HEK293 (cell line): ENCODE results near the gene BAD.

Experiments used
- CTCF ChIA-PET: fragments of 350-600 bp; formaldehyde crosslinking; extraction: SDS; loops from one replicate; lab custom pipeline; 2021; ENCODE audit warnings: antibody characterized with exemption; lab: Yijun Ruan, JAX
- POLR2A ChIA-PET: fragments of 300-600 bp; formaldehyde crosslinking; extraction: SDS; loops from one replicate; lab custom pipeline; 2020; ENCODE audit warnings: antibody characterized with exemption, inconsistent platforms; lab: Yijun Ruan, JAX
- H3K27ac ChIP-seq: fragments of 200-500 bp; sonication (Bioruptor generic); 2 replicates; pipeline ENCODE4 v1.5.1; 2014; ENCODE audit warnings: low read depth, low read length, control low read depth, inconsistent platforms; ENCODE audit errors: extremely low read depth
- H3K36me3 ChIP-seq, 2 experiments: fragments of 200-500 bp in 1 of 2; sonication (Bioruptor generic) in 1 of 2; 1 replicate in 1 of 2; 2 replicates in 1 of 2; pipeline ENCODE4 v1.5.1; 2014 to 2017; ENCODE audit warnings: inconsistent platforms in 2 of 2, low read length in 2 of 2; ENCODE audit not compliant: control insufficient read depth in 2 of 2, insufficient read depth in 1 of 2
- H3K4me1 ChIP-seq: fragments of 200-500 bp; sonication (Bioruptor generic); 2 replicates; pipeline ENCODE4 v1.5.1; 2014; ENCODE audit warnings: mild to moderate bottlenecking, low read length, inconsistent platforms; ENCODE audit not compliant: control insufficient read depth, insufficient read depth
- H3K4me3 ChIP-seq: 2 replicates; pipeline ENCODE4 v1.5.1; 2011; ENCODE audit warnings: low read depth, mild to moderate bottlenecking, control low read depth, low read length, moderate library complexity
- H3K9me3 ChIP-seq: fragments of 200-500 bp; sonication (Bioruptor generic); 2 replicates; pipeline ENCODE4 v1.5.1; 2014; ENCODE audit warnings: low read depth, low read length, inconsistent platforms; ENCODE audit not compliant: control insufficient read depth, insufficient read depth
- HOXA7 ChIP-seq: sonication (generic); formaldehyde crosslinking; IDR thresholded peaks from 2 replicates; pipeline ENCODE4 v1.8.1; 2022; ENCODE audit warnings: missing genetic modification reagents, borderline replicate concordance
- PRDM1 ChIP-seq: fragments of 450-650 bp; formaldehyde crosslinking; IDR thresholded peaks from 2 replicates; pipeline ENCODE4; 2016; ENCODE audit warnings: missing biosample characterization, missing genetic modification characterization
- SCRT1 ChIP-seq: fragments of 450-650 bp; formaldehyde crosslinking; IDR thresholded peaks from 2 replicates; pipeline ENCODE4 v1.5.1; 2016; ENCODE audit warnings: missing biosample characterization, missing genetic modification characterization, borderline replicate concordance
- SCRT2 ChIP-seq: fragments of 450-650 bp; formaldehyde crosslinking; IDR thresholded peaks from 2 replicates; pipeline ENCODE4 v1.5.1; 2016; ENCODE audit warnings: missing biosample characterization, missing genetic modification characterization
- ZBTB1 ChIP-seq: fragments of 450-650 bp; formaldehyde crosslinking; IDR thresholded peaks from 2 replicates; pipeline ENCODE4 v1.5.1; 2016; ENCODE audit warnings: missing biosample characterization, missing genetic modification characterization
- ZBTB21 ChIP-seq: fragments of 450-650 bp; formaldehyde crosslinking; IDR thresholded peaks from 2 replicates; pipeline ENCODE4 v1.5.1; 2017; ENCODE audit warnings: missing biosample characterization, missing genetic modification characterization
- ZNF16 ChIP-seq: fragments of 450-650 bp; formaldehyde crosslinking; IDR thresholded peaks from 2 replicates; pipeline ENCODE4 v1.5.1; 2016; ENCODE audit warnings: low read depth, missing biosample characterization, missing genetic modification characterization
- ZNF335 ChIP-seq: fragments of 450-650 bp; formaldehyde crosslinking; conservative IDR thresholded peaks from 2 replicates; pipeline ENCODE4 v1.5.1; 2016; ENCODE audit warnings: missing biosample characterization, missing genetic modification characterization
- ZNF354C ChIP-seq: fragments of 450-650 bp; formaldehyde crosslinking; IDR thresholded peaks from 2 replicates; pipeline ENCODE4 v1.5.1; 2016; ENCODE audit warnings: missing biosample characterization, missing genetic modification characterization, low read depth, borderline replicate concordance
- ZNF423 ChIP-seq: fragments of 450-650 bp; formaldehyde crosslinking; IDR thresholded peaks from 2 replicates; pipeline ENCODE4 v1.5.1; 2016; ENCODE audit warnings: missing biosample characterization, missing genetic modification characterization
- ZNF561 ChIP-seq: fragments of 450-650 bp; IDR thresholded peaks from 2 replicates; pipeline ENCODE4 v1.5.1; 2018; ENCODE audit warnings: missing biosample characterization, missing genetic modification characterization, borderline replicate concordance
- ZNF626 ChIP-seq: fragments of 450-650 bp; sonication (Bioruptor Pico); formaldehyde crosslinking; IDR thresholded peaks from 2 replicates; pipeline ENCODE4 v1.5.1; 2018; ENCODE audit warnings: missing biosample characterization, missing genetic modification characterization, inconsistent platforms
- ZNF629 ChIP-seq: fragments of 450-650 bp; formaldehyde crosslinking; IDR thresholded peaks from 2 replicates; pipeline ENCODE4 v1.5.1; 2017; ENCODE audit warnings: missing biosample characterization, missing genetic modification characterization
- ZNF677 ChIP-seq: fragments of 450-650 bp; IDR thresholded peaks from 2 replicates; pipeline ENCODE4 v1.5.0; 2018; ENCODE audit warnings: missing biosample characterization, mild to moderate bottlenecking, missing genetic modification characterization, moderate library complexity
- ZNF747 ChIP-seq: fragments of 450-650 bp; formaldehyde crosslinking; IDR thresholded peaks from 2 replicates; pipeline ENCODE4 v1.5.1; 2016; ENCODE audit warnings: missing biosample characterization, missing genetic modification characterization
- ZNF785 ChIP-seq: fragments of 450-650 bp; formaldehyde crosslinking; IDR thresholded peaks from 2 replicates; pipeline ENCODE4 v1.5.1; 2016; ENCODE audit warnings: missing biosample characterization, missing genetic modification characterization
- ZSCAN16 ChIP-seq: fragments of 450-650 bp; formaldehyde crosslinking; IDR thresholded peaks from 2 replicates; pipeline ENCODE4 v1.5.1; 2016; ENCODE audit warnings: missing biosample characterization, missing genetic modification characterization
- TF ChIP-seq, protein P1 (sequence below): fragments of 450-650 bp; formaldehyde crosslinking; IDR thresholded peaks from 2 replicates; pipeline ENCODE4 v1.5.1; 2016; ENCODE audit warnings: missing biosample characterization, missing genetic modification characterization, low read depth
- TF ChIP-seq, protein P2 (sequence below): fragments of 450-650 bp; formaldehyde crosslinking; IDR thresholded peaks from 2 replicates; pipeline ENCODE4 v1.5.1; 2016; ENCODE audit warnings: missing biosample characterization, missing genetic modification characterization
- TF ChIP-seq, protein P3 (sequence below): fragments of 450-650 bp; IDR thresholded peaks from 2 replicates; pipeline ENCODE4 v1.5.1; 2018; ENCODE audit warnings: missing biosample characterization, mild to moderate bottlenecking, missing genetic modification characterization
- TF ChIP-seq, protein P4 (sequence below): fragments of 450-650 bp; formaldehyde crosslinking; IDR thresholded peaks from 2 replicates; pipeline ENCODE4 v1.5.1; 2016; ENCODE audit warnings: missing biosample characterization, missing genetic modification characterization
- TF ChIP-seq, protein P5 (sequence below): fragments of 450-650 bp; formaldehyde crosslinking; IDR thresholded peaks from 2 replicates; pipeline ENCODE4 v1.5.1; 2016; ENCODE audit warnings: missing biosample characterization, missing genetic modification characterization, borderline replicate concordance
- TF ChIP-seq, protein P6 (sequence below): fragments of 450-650 bp; formaldehyde crosslinking; optimal IDR thresholded peaks from 2 replicates; pipeline ENCODE3; 2016; ENCODE audit warnings: missing biosample characterization, mild to moderate bottlenecking, missing genetic modification characterization
- TF ChIP-seq, protein P7 (sequence below): fragments of 450-650 bp; formaldehyde crosslinking; IDR thresholded peaks from 2 replicates; pipeline ENCODE4 v1.5.1; 2016; ENCODE audit warnings: missing biosample characterization, missing genetic modification characterization

Gene BAD

DNA sequence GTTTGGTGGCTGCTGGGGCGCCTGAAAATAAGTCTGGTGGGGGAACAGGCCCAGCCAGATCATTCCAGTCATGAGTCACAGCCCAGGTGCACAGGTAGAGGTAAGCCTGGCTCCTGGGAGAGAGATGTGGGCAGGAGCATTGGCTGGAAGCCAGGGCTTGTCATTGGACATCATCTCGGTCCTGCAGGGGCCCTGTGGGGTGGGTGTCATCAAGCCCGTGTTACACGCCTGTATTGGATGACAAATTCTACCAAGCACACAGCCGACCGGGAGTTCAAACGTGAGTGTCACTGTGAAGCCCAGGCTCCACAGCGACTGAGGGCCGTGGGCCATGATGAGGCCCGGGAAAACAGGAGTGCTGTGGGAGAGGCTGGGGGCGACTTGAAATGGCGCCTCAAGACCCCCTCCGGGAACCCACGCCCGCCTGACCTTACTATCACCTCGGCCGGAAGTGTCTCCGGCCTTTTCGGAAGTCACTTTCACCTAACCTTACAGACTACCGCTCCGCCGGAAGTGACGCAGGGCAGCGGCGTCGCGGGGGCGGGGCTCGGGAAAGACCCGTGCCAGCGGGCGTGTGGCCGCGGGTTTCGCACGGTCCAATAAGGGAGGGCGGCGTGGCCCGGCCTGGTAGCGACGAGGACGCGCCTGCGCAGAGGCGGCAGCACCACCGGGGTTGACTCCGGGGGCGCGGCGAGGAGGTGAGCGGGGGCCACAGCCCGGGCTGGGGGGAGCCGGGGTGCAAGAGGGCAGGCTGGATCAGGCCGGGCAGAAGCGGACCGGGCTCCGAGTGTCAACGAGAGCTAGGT lies 43.8 kb downstream of the BAD start, which contains the start of gene FKBP2:
TSS of gene FKBP2 (plus strand) at position 661 of the 806 bp plus-strand sequence. CDS start 1,293 bp downstream, outside the sequence.
- ChIA-PET CTCF (interaction anchor here (0.6 to 1.2 kb wide), 9 partner anchors 10 to 788 kb away, joined by 3 to 5 read pairs (median 4); no protein-coding TSS in a partner anchor), POLR2A (interaction anchor here (0.7 to 7.2 kb wide), 21 partner anchors 8 to 538 kb away, joined by 3 to 96 read pairs (median 6); partner anchors contain the start of genes BAD, CATSPERZ, DNAJC4 and ESRRA)
- H3K36me3 ChIP-seq: peaks cover 0 to 50% of the 10 kb centered on the region in 2 experiments; a peak in 1 of 3 replicates
- H3K4me3 ChIP-seq: peak within 1 kb of the TSS; percentile 75
- no peaks in the 10 kb centered on the region for H3K4me1 ChIP-seq
- peak within 1 kb of the TSS; percentile 83 for H3K27ac ChIP-seq
- no peaks in the 10 kb centered on the region for H3K9me3 ChIP-seq
- TF ChIP-seq, protein P1, sequence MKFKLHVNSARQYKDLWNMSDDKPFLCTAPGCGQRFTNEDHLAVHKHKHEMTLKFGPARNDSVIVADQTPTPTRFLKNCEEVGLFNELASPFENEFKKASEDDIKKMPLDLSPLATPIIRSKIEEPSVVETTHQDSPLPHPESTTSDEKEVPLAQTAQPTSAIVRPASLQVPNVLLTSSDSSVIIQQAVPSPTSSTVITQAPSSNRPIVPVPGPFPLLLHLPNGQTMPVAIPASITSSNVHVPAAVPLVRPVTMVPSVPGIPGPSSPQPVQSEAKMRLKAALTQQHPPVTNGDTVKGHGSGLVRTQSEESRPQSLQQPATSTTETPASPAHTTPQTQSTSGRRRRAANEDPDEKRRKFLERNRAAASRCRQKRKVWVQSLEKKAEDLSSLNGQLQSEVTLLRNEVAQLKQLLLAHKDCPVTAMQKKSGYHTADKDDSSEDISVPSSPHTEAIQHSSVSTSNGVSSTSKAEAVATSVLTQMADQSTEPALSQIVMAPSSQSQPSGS (tag by site-specific recombination): no peak
- TF ChIP-seq ZNF335: peak; percentile 99
- TF ChIP-seq ZNF626 (tag by site-specific recombination): no peak
- TF ChIP-seq ZNF423 (tag by site-specific recombination): no peak
- TF ChIP-seq ZNF629 (tag by site-specific recombination): peak; percentile 86
- TF ChIP-seq, protein P2, sequence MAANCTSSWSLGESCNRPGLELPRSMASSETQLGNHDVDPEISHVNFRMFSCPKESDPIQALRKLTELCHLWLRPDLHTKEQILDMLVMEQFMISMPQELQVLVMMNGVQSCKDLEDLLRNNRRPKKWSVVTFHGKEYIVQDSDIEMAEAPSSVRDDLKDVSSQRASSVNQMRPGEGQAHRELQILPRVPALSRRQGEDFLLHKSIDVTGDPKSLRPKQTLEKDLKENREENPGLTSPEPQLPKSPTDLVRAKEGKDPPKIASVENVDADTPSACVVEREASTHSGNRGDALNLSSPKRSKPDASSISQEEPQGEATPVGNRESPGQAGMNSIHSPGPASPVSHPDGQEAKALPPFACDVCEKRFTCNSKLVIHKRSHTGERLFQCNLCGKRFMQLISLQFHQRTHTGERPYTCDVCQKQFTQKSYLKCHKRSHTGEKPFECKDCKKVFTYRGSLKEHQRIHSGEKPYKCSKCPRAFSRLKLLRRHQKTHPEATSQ (tag by site-specific recombination): no peak
- TF ChIP-seq HOXA7 (CRISPR knock-in tag): no peak
- no peak for TF ChIP-seq ZBTB1 (tag by site-specific recombination)
- no peak for TF ChIP-seq PRDM1 (tag by site-specific recombination)
- TF ChIP-seq, protein P3, sequence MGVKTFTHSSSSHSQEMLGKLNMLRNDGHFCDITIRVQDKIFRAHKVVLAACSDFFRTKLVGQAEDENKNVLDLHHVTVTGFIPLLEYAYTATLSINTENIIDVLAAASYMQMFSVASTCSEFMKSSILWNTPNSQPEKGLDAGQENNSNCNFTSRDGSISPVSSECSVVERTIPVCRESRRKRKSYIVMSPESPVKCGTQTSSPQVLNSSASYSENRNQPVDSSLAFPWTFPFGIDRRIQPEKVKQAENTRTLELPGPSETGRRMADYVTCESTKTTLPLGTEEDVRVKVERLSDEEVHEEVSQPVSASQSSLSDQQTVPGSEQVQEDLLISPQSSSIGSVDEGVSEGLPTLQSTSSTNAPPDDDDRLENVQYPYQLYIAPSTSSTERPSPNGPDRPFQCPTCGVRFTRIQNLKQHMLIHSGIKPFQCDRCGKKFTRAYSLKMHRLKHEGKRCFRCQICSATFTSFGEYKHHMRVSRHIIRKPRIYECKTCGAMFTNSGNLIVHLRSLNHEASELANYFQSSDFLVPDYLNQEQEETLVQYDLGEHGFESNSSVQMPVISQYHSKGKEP (tag by site-specific recombination): no peak
- TF ChIP-seq ZNF354C (tag by site-specific recombination): no peak
- no peak for TF ChIP-seq ZNF561
- no peak for TF ChIP-seq ZNF785 (tag by site-specific recombination)
- TF ChIP-seq, protein P4, sequence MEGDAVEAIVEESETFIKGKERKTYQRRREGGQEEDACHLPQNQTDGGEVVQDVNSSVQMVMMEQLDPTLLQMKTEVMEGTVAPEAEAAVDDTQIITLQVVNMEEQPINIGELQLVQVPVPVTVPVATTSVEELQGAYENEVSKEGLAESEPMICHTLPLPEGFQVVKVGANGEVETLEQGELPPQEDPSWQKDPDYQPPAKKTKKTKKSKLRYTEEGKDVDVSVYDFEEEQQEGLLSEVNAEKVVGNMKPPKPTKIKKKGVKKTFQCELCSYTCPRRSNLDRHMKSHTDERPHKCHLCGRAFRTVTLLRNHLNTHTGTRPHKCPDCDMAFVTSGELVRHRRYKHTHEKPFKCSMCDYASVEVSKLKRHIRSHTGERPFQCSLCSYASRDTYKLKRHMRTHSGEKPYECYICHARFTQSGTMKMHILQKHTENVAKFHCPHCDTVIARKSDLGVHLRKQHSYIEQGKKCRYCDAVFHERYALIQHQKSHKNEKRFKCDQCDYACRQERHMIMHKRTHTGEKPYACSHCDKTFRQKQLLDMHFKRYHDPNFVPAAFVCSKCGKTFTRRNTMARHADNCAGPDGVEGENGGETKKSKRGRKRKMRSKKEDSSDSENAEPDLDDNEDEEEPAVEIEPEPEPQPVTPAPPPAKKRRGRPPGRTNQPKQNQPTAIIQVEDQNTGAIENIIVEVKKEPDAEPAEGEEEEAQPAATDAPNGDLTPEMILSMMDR: no peak
- TF ChIP-seq, protein P5, sequence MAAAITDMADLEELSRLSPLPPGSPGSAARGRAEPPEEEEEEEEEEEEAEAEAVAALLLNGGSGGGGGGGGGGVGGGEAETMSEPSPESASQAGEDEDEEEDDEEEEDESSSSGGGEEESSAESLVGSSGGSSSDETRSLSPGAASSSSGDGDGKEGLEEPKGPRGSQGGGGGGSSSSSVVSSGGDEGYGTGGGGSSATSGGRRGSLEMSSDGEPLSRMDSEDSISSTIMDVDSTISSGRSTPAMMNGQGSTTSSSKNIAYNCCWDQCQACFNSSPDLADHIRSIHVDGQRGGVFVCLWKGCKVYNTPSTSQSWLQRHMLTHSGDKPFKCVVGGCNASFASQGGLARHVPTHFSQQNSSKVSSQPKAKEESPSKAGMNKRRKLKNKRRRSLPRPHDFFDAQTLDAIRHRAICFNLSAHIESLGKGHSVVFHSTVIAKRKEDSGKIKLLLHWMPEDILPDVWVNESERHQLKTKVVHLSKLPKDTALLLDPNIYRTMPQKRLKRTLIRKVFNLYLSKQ (tag by site-specific recombination): no peak
- no peak for TF ChIP-seq ZNF16
- TF ChIP-seq, protein P6, sequence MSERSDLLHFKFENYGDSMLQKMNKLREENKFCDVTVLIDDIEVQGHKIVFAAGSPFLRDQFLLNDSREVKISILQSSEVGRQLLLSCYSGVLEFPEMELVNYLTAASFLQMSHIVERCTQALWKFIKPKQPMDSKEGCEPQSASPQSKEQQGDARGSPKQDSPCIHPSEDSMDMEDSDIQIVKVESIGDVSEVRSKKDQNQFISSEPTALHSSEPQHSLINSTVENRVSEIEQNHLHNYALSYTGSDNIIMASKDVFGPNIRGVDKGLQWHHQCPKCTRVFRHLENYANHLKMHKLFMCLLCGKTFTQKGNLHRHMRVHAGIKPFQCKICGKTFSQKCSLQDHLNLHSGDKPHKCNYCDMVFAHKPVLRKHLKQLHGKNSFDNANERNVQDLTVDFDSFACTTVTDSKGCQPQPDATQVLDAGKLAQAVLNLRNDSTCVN (tag by site-specific recombination): peak; percentile 93
- TF ChIP-seq, protein P7, sequence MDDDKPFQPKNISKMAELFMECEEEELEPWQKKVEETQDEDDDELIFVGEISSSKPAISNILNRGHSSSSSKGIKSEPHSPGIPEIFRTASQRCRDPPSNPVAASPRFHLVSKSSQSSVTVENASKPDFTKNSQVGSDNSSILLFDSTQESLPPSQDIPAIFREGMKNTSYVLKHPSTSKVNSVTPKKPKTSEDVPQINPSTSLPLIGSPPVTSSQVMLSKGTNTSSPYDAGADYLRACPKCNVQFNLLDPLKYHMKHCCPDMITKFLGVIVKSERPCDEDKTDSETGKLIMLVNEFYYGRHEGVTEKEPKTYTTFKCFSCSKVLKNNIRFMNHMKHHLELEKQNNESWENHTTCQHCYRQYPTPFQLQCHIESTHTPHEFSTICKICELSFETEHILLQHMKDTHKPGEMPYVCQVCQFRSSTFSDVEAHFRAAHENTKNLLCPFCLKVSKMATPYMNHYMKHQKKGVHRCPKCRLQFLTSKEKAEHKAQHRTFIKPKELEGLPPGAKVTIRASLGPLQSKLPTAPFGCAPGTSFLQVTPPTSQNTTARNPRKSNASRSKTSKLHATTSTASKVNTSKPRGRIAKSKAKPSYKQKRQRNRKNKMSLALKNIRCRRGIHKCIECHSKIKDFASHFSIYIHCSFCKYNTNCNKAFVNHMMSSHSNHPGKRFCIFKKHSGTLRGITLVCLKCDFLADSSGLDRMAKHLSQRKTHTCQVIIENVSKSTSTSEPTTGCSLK (tag by site-specific recombination): no peak
- no peak for TF ChIP-seq SCRT2 (tag by site-specific recombination)
- 0 out of 2 replicates have a peak, but pooled peaks have one; percentile 58 for TF ChIP-seq ZBTB21 (tag by site-specific recombination)
- TF ChIP-seq ZNF747 (tag by site-specific recombination): no peak
- TF ChIP-seq SCRT1 (tag by site-specific recombination): no peak
- TF ChIP-seq ZNF677 (tag by site-specific recombination): no peak
- no peak for TF ChIP-seq ZSCAN16
